MV-4-11 (cell line): ENCODE data around the gene PAM.
"Not testable (repeated sequence)": the region's sequence is repeated elsewhere in the genome, so short reads cannot be mapped to it uniquely, and the experiment has no call there.

Experiments used
- DNase-seq: peaks from one replicate; lab custom pipeline; 2025; lab: John Stamatoyannopoulos, UW

Gene PAM

DNA sequence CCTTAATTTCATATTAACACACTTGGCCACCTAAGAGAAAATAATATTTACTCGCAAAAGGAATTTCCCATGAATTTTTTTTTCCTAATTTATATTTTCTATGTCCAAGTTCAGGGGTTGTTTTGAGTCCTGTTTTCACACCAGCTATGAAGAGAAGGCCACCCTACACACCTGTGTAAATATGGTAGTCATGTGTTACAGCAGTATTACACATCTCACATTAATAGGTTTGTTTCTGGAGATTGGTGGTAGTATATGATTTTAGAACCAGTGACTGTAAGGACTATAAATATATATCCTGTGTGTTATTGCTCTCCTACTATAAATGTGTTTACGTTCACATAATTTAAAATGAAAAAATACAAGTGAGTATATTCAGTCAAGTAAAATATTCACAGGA, 147.5 kb downstream of the PAM start:
- DNase-seq: no peak

DNA sequence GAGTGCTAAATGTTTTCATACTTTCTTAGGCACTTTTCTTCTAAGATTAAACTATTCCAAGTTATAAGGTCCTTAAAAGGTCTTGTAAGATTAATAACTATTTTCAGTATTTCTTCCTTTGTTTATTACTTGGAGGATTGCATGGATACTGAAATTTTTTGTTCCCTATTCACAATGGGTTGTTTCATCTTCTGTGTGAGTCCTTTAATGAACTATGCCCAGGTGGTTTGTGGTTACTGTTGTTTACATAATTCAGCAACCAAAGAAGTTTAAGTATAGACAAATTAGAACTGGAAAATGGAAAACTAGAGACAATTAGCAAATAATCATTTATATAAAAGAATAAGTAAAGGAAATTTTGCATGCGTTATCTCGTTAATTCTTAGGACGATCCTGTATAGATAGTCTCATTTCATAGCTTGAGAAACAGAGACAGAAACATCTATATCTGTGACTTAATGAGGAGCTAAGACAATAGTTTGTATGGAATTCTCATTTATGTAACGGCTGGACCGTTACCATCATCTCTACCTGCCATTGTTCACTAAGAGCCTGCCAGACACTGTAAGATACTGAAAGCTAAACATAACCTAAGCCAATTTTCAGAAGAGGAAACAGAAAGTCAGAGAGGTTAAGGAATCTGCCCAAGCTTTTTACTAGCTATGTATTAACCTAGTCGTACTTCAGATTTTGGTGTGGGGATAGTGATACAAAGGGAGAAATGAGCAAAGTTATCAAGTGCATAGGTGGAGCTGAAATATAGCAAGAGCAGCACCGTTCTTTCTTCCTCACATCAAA, 148.2 kb downstream of the PAM start:
- DNase-seq: no peak

DNA sequence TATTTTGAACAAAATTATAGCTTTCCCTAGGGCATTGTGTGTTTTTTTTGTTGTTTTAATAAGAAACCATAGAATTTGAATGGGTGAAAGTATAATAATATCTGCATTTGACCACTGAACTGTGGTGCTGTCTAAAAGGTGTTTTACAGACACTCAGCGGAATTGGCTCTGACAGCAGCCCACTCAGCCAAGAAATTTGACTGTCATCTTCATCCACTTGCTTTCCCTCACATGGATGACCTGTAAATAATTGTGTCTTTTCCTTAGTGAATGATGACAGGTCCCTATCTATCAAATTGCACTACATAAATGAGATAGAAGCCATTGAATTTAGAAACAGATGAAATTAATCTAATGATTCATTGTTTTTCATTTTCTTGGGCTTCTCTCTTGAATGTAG, 150.0 kb downstream of the PAM start:
- DNase-seq: no peak

DNA sequence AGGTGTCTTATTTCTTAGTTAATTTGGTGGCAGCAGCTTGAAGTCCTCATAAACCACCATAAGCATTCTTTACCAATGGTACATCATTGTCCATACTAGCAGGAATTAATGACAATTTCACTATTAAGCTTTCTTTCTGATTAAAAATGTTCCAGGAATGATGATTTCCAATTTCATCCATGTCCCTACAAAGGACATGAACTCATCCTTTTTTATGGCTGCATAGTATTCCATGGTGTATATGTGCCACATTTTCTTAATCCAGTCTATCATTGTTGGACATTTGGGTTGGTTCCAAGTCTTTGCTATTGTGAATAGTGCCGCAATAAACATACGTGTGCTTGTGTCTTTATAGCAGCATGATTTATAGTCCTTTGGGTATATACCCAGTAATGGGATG, 152.0 kb downstream of the PAM start:
- DNase-seq: not testable (repeated sequence)

DNA sequence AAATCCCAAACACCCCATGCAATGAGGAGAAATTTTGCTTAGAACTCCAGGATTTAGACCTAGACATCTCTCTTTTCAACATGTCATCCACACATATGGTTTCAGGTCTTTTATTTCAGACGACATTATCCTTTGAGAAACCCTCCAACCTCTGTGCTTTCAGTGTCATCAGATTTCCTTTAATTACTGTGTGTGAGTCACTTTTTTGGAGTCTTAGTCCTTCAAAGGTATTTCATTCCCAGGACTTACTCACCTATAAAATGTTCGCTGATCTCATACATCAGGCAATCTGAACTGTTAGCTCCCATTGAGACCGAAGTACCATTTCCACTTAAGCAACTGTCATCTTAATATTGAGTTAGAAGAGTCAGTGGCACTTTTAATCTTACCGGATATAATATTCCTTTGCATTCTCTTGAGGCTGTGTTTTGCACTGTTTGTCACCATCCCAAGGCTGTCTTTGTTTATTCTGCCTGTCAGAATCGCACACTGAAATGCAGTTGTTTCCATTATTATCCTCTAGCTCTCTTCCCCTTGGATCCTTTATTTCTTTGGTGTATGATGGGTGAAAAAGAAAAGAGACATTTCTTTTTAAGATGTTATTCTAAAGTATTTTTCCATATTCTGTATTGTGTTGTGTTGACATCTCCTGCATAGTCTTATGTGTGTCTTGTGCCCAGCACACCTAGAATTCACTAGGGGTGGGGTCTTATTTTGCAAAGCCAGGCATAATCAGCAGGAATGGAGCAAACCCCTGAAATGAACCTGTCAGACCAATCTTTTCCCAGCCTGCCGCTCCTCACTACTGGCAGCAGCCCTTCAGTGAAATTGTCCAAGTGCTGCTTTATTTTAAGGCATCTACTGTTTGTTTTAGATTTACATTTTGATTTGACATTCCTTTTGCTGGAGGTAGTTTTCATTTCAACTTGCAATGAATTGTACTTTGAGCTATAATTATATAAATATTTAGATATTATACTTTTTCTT, 155.4 kb downstream of the PAM start:
- no peak for DNase-seq

DNA sequence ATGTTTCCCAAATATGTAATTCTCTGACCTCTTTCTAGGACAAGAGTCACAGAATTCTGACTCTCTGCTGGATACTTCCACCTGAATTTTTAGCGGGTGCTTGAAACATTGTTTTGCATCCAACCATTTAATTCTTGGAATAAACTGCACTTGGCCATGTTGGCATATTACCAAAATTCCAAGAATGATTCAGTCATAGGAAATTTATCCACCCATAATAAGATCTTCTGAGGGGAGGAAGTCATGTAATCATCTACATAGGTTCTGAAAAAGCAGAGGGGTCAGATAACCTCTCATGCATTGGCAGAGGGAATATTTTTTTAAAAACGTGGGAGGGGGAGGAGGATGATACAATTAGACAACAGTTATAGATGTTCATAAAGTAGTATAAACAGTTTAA, 156.9 kb downstream of the PAM start:
- DNase-seq: no peak

DNA sequence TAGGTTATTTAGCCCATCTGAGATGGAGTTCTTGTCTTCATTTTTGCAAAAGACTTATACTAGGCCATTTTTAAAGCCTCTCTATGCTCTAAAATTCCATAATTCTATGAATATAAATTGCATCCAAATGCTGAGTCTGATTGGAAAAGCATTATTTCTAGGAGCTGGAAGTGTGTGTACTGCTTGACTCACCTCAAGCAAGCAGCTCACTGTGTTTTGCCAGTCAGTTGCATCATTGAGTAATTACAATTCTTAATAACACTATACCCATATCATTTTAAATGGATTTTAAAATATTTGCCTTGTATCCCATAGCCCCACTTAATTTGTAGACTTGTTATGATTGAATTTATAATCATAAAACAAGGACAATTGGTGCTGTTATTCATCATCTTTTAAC, 161.0 kb downstream of the PAM start:
- no peak for DNase-seq

DNA sequence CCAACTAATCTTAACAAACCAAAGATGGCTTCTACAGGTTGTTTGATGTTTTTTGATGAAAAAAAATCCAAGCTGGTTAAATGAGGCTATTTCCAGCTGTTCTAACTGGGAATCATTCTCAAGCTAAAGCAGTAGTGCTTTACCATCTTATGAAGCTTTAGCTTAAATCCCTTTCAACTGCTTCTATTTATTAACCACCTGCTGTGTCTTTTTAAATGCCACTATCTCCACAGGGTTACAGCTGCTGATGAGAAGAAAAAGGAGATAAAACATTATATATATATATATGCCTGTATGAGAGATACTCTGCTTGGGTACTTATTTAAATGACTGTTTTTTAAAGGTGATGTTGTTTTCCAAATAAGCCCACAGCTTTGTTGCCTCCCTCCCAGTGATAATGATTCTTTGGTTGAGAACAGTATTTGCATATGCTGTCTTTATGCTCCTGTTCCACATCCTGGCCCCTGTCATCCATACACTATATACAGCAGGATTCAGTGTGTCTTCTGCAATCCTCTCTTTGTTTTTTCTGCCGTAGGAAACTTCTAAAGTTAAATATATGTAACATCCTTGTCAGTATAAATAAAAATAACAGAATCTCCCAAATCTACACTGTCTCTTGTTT, 164.0 kb downstream of the PAM start:
- no peak for DNase-seq

DNA sequence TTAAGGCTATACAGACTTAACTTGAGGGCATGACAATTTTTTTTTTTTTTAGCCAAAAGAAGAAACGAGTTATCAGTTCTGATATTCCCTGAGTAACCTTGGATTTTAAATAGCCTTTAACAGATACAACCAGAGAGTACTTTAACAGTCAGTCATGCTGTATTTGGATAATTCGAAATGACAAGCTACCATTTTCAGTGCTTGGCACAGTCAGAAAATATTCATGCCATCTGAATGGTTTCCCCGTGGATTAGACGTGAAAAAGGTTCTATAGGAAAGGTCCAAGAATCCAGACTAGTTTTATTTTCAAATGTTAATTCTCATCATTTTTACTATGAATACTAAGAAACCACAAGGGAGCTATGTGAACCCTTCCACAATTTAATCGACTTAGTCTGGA, 165.7 kb downstream of the PAM start:
- no peak for DNase-seq

DNA sequence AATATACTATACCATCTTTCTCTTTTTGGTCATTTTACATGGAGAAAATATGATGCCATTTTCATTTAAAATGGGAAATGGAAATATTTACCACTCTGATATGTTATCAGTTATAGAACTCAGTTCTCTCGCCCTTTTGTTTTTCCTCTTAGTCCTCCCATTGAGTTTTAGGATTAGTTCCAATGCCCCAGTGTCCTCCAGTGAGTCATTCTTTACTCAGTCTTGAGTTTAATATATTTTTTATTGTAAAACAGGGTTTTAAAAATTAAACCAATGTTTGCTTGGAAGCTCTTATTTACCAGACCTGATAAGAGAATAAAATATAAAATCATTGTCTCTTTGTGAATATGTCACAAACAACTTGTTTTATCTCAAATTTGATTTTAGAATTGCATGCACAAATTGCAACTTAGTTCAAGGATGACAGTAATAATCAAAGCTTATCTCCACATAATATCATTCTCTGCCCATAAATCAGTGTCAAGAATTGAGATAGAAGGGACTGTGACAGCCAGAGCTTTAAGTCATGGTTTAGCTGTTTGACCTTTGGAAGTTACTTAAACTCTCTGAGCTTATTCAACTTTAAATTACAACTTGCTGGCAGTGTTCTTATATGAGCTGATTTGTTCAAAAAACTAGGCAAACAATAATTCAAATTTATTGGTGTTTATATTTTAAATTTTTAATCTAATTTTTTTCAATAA, 166.4 kb downstream of the PAM start:
- no peak for DNase-seq

DNA sequence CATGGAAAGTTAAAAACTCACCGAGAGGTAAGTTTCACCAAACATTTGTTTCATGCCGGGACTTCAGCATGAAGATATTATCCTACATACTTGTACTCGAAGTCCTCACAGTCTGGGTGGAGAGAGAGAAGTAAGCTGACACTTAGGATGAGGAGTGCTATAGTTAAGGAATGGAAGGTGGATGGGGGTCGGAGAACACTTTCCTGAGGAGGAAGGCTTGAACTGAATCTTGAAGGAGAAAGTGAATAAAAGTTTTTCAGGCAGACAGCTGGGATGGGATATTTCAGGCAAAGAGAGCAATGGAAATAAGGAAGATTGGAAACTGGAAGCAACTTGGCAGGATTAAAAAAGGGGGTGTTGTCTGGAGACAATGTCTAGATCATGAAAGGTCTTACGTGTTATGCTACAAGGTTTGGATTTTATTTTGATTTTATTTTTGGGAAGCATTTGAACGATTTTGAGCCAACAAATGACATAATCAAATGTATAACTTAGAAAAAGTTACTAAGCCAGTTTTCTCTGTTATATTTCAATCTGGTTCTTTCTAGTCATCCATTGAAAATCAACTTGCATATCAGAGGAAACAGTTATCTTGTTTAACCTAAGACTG, 167.1 kb downstream of the PAM start:
- no peak for DNase-seq

DNA sequence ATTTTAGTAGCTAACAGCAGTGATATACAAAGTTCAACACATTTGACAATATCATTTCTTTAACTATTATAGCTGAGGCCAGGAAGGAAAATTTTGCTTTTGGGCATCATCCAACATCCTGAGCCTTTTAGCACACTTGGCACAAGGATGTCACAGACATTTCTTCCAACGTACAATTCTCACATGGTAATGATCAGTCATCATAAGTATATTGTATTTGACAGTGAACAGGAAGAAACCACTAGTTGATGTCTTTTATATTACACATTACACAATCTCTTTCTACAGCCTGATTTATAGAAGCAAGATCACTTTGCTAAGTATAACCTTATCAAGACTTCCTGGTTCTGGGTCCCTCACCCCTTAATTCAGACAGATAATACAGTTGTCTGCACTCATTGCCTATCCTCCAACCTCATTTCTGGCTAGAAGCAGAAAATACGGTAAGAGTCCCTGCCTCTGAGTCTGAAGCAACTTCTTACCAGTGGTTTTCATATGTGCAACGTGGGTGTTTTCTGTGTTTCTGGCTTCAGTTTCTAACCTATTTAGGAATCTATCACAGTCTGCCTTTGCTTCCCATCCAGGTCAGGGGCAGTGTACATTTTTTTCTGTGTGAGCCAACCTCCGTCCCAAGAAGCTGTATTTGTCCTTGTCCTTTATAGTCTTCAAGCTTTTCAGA, 167.8 kb downstream of the PAM start:
- DNase-seq: no peak

DNA sequence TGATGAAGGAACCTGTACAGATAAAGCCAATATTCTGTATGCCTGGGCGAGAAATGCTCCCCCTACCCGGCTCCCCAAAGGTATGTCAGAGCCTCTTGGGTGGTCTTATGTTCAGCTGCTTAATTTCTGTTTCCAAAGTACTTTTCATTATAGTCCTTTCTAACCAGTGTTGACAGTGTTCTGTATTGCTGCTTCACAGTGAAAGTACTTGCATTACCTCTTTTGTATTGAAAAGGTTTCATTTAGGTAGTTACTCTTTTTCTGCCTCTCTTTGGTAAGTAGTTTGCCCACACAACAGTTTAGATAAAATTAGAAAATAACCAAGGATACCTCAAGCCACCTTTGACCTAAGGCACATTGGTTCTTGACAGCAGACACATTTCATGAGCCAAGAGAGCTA, 169.9 kb downstream of the PAM start:
- no peak for DNase-seq

DNA sequence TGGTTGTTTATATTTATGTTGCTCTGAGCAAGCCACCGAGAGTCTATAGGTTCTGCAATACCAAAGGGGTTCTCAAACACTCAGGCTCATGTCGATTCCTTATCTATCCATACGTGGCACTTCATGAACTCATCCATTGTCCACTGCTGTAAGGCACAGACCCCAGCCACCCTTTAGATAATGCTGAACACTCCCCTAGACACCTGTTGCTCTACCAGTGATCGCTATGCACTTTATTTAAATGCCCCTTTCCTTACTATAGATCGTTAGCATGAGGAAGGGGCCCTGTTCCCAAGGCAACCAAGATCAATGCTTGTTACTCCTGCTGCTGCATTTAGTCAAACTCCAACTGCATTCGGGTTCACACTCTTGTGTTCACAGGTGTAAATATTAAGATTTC, 171.9 kb downstream of the PAM start:
- no peak for DNase-seq

DNA sequence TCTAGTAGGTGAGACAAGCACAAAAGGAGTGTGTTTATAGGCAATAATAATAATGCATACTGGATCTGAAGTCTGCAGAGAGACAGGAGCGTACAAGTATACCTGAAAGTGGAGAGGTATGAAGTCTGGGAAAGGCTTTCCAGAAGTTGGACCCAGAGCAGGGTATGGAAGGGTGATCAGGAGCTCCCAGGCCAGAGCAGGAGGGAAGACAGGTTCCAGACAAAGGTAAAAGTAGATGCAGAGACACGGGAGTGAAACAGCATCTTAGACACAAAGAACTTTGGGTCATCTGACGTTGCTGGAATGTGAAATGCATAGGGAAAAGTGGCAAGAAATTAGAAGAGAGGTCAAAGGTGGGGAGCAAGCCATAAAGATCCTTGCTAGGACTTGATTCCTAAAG, 175.1 kb downstream of the PAM start:
- DNase-seq: no peak

DNA sequence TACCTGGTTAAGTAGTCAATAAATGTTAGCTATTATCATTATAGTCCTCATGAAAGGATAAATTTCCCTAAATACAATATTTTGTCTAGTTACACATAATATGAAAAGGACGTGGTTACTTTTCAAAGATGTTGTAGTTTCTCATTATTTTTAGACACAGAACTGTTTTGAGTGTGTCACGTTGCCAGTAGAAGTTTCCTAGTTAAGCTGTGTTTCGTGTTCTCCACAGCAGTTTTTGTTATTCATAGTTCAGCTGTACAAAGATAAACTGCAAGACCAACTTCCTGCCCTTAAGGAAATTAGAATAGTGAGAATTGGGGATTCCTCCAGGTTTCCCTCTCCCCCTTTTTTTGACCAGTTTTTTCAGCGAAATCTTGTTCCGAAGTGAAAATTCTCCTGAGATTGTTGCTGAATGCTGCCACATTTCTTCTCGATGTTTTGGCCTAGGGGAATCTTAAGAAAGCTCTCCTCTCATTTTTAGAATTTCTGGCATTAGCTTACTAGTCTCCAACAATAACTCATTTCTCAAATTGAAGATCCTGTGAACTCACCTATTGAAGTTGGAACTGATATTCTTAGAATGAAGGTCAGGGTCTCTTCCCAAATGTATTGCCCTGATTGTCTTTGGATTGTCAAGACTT, 176.1 kb downstream of the PAM start:
- no peak for DNase-seq

DNA sequence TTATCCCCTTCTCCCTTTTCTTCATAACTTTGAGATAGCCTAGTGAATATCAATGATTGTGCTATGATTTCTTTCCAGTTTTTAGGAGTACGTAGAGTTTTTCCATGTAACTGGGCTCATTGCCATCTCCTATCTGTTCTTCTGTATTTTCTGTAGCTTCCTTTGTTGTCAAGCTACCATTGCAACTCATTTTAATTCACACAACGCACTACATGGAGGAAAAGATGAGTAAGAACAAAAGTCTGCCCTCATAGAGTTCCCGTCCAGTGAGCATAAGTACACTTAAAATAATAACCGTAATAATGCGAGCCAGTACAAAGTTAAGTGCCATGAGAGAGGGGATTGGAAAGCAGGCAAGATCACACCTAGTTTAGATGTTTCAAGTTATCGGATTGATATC, 177.7 kb downstream of the PAM start:
- DNase-seq: no peak

DNA sequence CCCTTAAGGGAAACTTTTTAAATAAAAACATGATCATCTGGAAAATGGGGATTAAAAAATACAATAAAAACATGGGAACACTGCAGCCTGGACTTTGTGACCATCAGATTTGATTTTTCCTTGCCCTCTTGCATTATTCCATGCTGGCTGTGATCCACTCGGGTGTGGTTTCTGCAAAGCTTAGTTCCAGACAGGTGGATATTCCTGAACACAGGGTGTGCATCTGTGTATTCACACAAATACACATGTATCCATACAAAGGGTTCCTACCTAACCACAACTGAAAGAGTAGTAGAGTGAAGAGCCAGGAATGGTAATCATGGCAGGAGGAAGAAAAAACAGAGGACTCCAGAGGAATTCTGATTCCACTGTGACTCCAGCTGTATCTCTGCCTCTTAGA, 178.2 kb downstream of the PAM start:
- no peak for DNase-seq

DNA sequence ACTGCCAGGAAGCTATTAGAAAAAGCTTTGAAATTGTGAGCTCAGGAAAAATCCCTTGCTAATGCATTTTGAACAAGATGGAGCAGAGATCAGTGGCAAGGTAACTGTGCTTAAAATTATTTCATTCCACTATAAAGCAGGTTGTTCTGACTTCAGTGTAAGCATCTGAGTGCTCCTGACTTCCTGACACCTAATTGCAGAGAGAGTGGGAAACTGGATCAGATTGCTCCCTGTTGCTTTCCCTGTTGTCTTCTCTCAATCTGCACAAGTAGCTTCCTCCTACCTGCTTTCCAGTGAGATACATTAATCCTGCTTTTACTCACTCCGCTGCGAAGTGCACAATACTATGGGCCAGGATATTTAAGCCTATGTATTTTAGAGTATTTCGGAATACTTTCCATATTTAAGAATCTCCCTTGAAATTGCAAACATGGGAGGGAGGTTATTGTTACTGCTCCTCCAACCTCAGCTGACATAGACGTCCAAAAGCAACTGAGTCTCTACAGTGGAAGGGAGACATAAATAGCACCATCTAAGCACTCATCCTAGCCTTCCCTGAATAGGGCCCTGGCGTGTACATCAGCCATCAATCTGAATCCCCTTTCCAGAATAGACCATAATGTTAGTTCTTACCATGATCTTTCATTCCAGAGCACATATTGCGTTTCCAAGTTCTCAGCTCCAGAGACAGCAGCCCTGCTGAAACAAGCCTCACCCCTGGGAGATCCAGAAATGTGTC, 178.8 kb downstream of the PAM start:
- no peak for DNase-seq

DNA sequence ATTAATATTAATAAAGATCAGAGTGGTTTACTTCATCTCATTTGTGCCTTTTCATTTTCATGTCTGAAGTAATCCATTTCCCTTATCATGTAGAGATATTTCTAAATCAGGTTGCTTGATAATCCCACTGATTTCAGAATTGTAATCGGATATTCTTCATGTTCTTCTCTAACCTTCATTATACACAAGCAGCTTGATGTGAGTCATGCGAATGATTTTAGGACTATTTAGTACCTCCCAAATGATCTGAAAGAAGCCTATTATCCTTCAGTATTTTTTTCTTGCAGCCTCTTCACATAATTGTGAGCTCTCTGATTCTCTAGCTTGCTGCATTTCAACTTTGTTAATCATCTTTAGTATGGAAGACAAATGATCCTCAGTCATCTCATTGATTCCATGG, 182.8 kb downstream of the PAM start:
- DNase-seq: no peak
